Adipose tissue (tissue), 3 donors: ENCODE results near the gene ADGB. TPM values are rescaled to one million over a fixed set of nuclear protein-coding genes. Genes with fewer than 3 reads are reported as not detected.
"Not testable (repeated sequence)": the region's sequence is repeated elsewhere in the genome, so short reads cannot be mapped to it uniquely, and the experiment has no call there.

Experiments
- H3K27ac ChIP-seq: one replicate; pipeline ENCODE4 v1.5.1; 2013; ENCODE audit warnings: low read depth, low read length
- WGBS, 3 donors: extraction: QIAGEN DNeasy Blood & Tissue Kit; methylation state at CpG; one replicate each; pipeline ENCODE4 v1.1.7; 2013; 5-methylcytosine and 5-hydroxymethylcytosine counted together
- polyA plus RNA-seq, 3 donors: library from polyadenylated mRNA; stranded (reverse); fragments of 200-250 nt; gene quantifications; one replicate each; pipeline ENCODE4 v1.2.3, GENCODE V29; 2013
- donor health status: healthy with polysubstance abuse.
- donor health status: Bipolar disorder and iron deficiency.
- donor health status: healthy.

The ADGB gene
- polyA plus RNA-seq, 3 donors = not detected

DNA sequence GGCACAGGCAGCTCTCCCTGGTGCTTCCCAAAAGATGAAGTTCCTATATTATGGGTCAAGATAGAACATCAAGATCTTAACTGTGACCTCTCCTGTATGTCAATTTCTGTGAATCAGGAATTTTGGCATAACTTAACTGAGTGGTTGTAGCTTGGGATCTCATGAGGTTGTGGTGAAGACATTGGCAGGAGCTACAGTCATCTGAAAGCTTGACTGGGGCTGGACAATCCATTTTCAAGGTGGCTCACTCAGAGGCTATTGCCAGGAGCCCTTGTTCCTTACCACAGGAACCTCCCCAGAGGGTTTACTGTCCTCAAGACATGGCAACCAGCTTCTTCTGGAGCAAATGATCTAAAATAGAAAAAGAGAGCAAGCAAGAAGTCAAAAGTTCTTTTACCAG is 252.2 kb downstream of the ADGB start:
- H3K27ac ChIP-seq = no peak overlapping the region

- no peak overlapping the region for H3K27ac ChIP-seq
- WGBS, 3 donors = 72 to 80% (median 77%) methylated on average over 1 of the region's 1 CpG
Observed at GRCh38 chr6:146851837-146852236, 253.1 kb downstream of the ADGB start.

DNA sequence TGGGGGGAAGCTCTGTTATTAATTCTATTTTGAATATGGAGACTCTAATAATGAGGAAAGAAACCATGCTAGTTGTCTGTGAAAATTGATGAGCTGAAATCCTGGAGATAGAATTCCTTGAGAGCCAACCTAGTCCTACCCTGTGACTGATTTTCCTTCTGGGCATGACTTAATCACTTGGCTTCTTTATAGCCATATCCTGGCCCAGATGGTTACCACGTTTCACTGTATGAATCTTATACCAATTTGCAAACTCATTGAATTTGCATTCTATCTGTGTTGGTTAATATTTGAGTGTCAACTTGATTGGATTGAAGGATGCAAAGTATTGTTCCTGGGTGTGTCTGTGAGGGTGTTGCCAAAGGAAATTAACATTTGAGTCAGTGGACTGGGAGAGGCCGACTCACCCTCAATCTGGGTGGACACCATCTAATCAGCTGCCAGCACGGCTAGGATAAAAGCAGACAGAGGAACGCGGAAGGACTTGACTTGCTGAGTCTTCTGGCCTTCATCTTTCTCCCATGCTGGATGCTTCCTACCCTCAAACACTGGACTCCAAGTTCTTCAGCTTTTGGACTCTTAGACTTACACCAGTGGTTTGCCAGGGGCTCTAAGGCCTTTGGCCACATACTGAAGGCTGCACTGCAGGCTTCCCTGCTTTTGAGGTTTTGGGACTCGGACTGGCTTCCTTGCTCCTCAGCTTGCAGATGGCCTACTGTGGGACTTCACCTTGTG is 255.9 kb downstream of the ADGB start:
- not testable (repeated sequence) for H3K27ac ChIP-seq
- 88% methylated on average over 6 of the region's 6 CpGs for WGBS, 3 donors

- no peak overlapping the region for H3K27ac ChIP-seq
- 83 to 88% (median 85%) methylated on average over 1 of the region's 1 CpG for WGBS, 3 donors
Observed at GRCh38 chr6:146855889-146856288, 257.1 kb downstream of the ADGB start.

GRCh38 chr6:146856296-146856695 is 257.5 kb downstream of the ADGB start:
- 91 to 95% (median 91%) methylated on average over 7 of the region's 7 CpGs for WGBS, 3 donors
- no peak overlapping the region for H3K27ac ChIP-seq

DNA sequence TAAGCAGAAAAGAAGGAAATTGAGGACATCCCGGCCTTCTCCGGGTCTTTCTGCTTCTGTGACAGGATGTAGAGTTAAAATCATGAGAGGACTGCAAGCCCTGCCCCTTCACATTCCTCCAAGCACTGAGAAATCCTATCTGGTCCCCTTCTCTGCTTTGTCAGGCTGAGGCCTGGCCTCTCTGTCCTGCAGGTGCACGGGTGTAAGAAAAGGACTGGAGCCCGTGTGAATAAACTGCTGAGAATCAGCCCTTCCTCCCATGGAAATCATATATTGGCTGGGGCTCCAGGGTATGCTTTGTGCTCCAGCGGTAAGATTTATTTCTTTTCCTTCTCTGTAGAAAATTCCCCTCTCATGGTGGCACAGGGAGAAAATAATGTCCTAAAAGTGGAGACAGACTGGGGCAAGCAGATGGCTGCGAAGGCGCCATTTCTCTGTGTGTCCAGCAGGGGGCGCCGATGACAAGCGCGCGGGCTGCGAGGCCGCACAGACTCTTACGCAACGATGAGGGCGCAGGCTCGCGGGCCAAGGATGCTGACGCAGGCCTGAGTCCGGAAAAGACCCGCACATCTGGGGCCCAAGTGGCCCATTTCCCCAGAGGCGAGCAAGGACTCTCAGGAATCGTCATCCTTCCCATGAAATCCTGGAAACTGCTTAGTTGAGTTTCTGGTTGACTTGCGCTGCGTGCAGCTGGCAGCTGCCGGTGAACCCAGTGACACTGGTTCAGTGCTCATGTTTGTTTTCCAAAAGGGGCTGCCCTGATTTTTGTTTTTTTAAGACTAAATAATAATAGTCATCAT is 258.6 kb downstream of the ADGB start:
- 19 to 21% (median 19%) methylated on average over 27 of the region's 27 CpGs for WGBS, 3 donors

GRCh38 chr6:146857980-146858347 is 259.2 kb downstream of the ADGB start:
- peak overlapping the region; percentile 45 for H3K27ac ChIP-seq
- WGBS, 3 donors = 54 to 77% (median 67%) methylated on average over 5 of the region's 5 CpGs

More for the DNA sequence above, 258.6 kb downstream of the ADGB start:
- no peak overlapping the region for H3K27ac ChIP-seq

DNA sequence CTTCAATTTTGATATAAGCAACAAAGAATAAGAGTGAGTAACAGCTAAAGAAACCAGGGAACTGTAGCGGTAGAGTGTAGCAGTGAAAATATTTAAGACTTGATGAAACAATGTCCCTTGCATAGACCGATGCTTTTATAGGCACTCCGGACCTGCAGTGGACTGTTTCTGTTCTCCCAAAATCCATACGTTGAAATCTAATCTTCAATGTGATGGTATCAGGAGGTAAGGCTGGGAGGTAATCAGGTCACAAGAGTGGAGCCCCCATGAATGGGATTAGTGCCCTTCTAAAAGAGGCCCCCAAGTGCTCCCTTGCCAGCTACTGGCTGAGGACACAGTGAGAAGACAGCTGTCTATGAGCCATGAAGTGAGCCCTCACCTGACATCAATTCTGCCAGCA is 260.4 kb downstream of the ADGB start:
- no peak overlapping the region for H3K27ac ChIP-seq
- 94 to 99% (median 98%) methylated on average over 4 of the region's 4 CpGs for WGBS, 3 donors

GRCh38 chr6:146859795-146860495 is 261.2 kb downstream of the ADGB start:
- 74 to 82% (median 81%) methylated on average over 3 of the region's 3 CpGs for WGBS, 3 donors
- H3K27ac ChIP-seq = no peak overlapping the region

DNA sequence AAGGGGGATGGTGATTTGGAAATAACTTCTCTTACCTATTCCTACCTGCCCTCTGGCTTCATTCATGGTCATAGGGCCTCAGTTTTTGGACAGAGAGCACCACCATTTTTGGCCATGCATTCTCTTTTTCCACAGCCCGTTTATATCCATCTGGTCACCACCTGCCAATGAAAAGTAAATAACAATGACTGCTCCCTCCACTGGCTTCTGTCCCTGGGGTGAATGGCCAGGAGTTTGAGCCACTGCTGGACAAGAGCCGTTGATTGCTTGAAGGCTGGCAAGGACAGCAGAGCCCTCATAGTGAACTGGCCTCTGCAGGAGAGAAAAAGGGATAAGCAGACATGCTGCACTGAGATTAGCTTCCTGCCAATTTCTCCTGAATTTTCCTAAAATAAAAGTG is 261.8 kb downstream of the ADGB start:
- H3K27ac ChIP-seq = no peak overlapping the region
- WGBS, 3 donors = 27 to 62% (median 59%) methylated on average over 2 of the region's 2 CpGs

GRCh38 chr6:146861029-146861563 is 262.3 kb downstream of the ADGB start:
- WGBS, 3 donors = 66 to 90% (median 89%) methylated on average over 3 of the region's 3 CpGs
- H3K27ac ChIP-seq = no peak overlapping the region

DNA sequence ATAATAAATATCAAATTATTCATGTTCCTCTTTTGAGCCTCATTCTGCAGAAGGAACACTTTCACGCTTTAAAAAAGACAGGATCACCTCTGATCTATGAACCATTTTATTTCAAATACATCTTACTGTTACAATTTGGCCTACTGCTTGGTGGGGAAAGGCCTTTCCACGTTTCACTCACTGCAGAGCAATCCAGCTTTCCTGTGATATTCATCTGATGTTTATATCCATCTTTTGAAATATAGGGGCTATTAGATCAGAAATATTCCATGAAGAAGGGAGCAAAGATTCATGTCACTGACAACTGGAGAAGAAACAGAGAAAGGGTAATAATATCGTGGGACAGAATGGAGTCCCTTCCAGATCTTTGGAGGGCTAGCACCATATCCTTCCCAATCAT is 262.9 kb downstream of the ADGB start:
- WGBS, 3 donors = 83 to 92% (median 84%) methylated on average over 3 of the region's 3 CpGs

GRCh38 chr6:146862508-146862919 is 263.7 kb downstream of the ADGB start:
- no peak overlapping the region for H3K27ac ChIP-seq
- 68 to 95% (median 83%) methylated on average over 4 of the region's 4 CpGs for WGBS, 3 donors

More for the DNA sequence above, 262.9 kb downstream of the ADGB start:
- H3K27ac ChIP-seq = no peak overlapping the region

- H3K27ac ChIP-seq = no peak overlapping the region
- 79 to 90% (median 83%) methylated on average over 4 of the region's 4 CpGs for WGBS, 3 donors
Observed at GRCh38 chr6:146864300-146864699, 265.5 kb downstream of the ADGB start.

GRCh38 chr6:146864885-146865284 is 266.1 kb downstream of the ADGB start:
- no peak overlapping the region for H3K27ac ChIP-seq
- WGBS, 3 donors = 80 to 96% (median 91%) methylated on average over 2 of the region's 2 CpGs
